ENCODE data around the gene LRFN2.

- no peak for TF ChIP-seq CTCF (conservative IDR thresholded peaks at IDR 0.05 in 1 of 2, IDR thresholded peaks at IDR 0.05 in 1 of 2; ENCODE audit: extremely low read depth in 1 of 2, insufficient read depth in 1 of 2, low read depth in 1 of 2, low read length in 2 of 2)
- TF ChIP-seq EZH2 (IDR thresholded peaks at IDR 0.05; ENCODE audit: borderline replicate concordance, low read length) = no peak
Observed at GRCh38 chr6:40543146-40543545, 44.0 kb downstream of the LRFN2 start.

All from mammary epithelial cell (primary cell).